Upper lobe of left lung (tissue), 4 donors: ENCODE measurements around the gene SLC6A6.

Experiments
- POLR2A ChIP-seq, 4 donors: fragments of 450-650 bp; IDR thresholded peaks; one replicate each; pipeline ENCODE4 v1.5.1; 2016 to 2017; ENCODE audit warnings: antibody characterized with exemption in 4 of 4, mild to moderate bottlenecking in 2 of 4
- POLR2AphosphoS5 ChIP-seq, 2 donors: sonication (generic); formaldehyde crosslinking; IDR thresholded peaks; one replicate each; pipeline ENCODE4 v1.5.1; 2017; ENCODE audit warnings: antibody characterized with exemption in 2 of 2
- TF ChIP-seq, protein P1 (sequence below), 6 experiments: fragments of 450-650 bp in 4 of 6; fragments of 200-600 bp in 2 of 6; sonication (generic) in 2 of 6; IDR thresholded peaks; one replicate each; pipeline ENCODE4 v1.5.1; 2016 to 2019; ENCODE audit warnings: antibody characterized with exemption in 6 of 6

DNA sequence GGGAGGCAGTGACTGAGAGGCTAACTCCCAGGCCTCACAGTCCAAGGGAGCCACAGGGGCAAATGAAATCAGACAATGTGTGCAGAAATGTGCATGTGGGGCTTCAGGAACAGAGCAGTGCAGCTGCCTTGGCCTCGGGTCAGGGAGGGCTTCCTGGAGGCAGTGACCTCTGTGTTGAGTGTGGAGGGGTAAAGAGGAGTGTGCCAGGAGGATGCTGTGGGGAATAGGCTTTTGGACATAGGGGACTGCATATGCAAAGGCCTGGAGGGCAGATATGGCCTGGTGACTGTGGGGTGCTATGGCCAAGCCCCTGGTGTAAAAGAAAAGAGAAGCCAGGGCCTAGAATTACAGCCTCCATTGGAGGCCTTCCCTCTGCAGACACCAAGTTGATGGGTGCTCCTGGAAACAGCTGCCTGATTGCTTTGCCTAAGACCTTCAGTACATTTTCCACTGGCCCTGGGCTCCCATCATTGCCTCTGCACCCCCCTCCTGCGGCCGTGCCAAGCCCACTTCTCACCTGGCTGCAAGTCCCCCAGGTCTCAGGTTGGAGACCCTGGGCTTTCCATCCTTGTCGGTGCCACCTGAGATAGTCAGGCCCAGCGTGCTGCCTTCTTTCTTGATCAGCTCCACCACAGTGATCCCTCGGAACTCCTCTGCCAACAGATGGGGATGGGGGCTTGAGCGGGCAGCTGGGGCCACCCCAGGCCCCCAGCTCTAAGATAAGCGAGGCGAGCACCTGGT lies 122.7 kb downstream of the SLC6A6 start:
- no peak for TF ChIP-seq POLR2A (IDR thresholded peaks at IDR 0.05)
- no peak for TF ChIP-seq POLR2AphosphoS5 (IDR thresholded peaks at IDR 0.05)
- TF ChIP-seq, protein P1, sequence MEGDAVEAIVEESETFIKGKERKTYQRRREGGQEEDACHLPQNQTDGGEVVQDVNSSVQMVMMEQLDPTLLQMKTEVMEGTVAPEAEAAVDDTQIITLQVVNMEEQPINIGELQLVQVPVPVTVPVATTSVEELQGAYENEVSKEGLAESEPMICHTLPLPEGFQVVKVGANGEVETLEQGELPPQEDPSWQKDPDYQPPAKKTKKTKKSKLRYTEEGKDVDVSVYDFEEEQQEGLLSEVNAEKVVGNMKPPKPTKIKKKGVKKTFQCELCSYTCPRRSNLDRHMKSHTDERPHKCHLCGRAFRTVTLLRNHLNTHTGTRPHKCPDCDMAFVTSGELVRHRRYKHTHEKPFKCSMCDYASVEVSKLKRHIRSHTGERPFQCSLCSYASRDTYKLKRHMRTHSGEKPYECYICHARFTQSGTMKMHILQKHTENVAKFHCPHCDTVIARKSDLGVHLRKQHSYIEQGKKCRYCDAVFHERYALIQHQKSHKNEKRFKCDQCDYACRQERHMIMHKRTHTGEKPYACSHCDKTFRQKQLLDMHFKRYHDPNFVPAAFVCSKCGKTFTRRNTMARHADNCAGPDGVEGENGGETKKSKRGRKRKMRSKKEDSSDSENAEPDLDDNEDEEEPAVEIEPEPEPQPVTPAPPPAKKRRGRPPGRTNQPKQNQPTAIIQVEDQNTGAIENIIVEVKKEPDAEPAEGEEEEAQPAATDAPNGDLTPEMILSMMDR (IDR thresholded peaks at IDR 0.05), result no peak
